Naive thymus-derived CD4-positive, alpha-beta T cell (primary cell): Measurements from ENCODE around the gene KIAA1671. TPM values are rescaled to one million over a fixed set of nuclear protein-coding genes. Genes with fewer than 3 reads are reported as not detected.

Source experiments
- ATAC-seq: fragments of 150-1000 bp; cut with Tn5 transposase; 2 replicates; pipeline ENCODE4 v1.10.0; 2021; ENCODE audit warnings: mild to moderate bottlenecking, moderate library complexity
- CTCF ChIA-PET: fragments of 350-600 bp; sonication (Branson Sonifier 250); formaldehyde crosslinking; loops from one replicate; lab custom pipeline; 2021; ENCODE audit warnings: antibody characterized with exemption; lab: Charles Lee
- POLR2A ChIA-PET: fragments of 350-600 bp; sonication (Branson Sonifier 250); formaldehyde crosslinking; loops from one replicate; lab custom pipeline; 2021; ENCODE audit warnings: antibody characterized with exemption, inconsistent platforms; lab: Charles Lee
- DNase-seq, 9 donors: peaks; one replicate each; pipeline versions ENCODE4 v3.0.0 to v3.0.0-alpha.2; 2020 to 2022; ENCODE audit warnings: mixed read lengths in 1 of 9
- H3K27ac ChIP-seq: one replicate; pipeline ENCODE4 v1.7.0; 2013; ENCODE audit warnings: mild to moderate bottlenecking, low read depth, low read length, moderate library complexity
- H3K27me3 ChIP-seq, 2 donors: one replicate each; pipeline ENCODE4 v1.7.0; 2013; ENCODE audit warnings: low read length in 2 of 2, mild to moderate bottlenecking in 2 of 2, moderate library complexity in 2 of 2; ENCODE audit not compliant: control insufficient read depth in 2 of 2, insufficient read depth in 2 of 2
- H3K36me3 ChIP-seq, 3 experiments: 1 replicate in 2 of 3; 2 replicates in 1 of 3; pipeline ENCODE4 v1.7.0; 2013; ENCODE audit warnings: low read length in 3 of 3, mild to moderate bottlenecking in 3 of 3, moderate library complexity in 1 of 3; ENCODE audit not compliant: insufficient read depth in 3 of 3, control insufficient read depth in 2 of 3
- H3K4me1 ChIP-seq, 2 donors: one replicate each; pipeline ENCODE4 v1.7.0; 2013; ENCODE audit warnings: low read length in 2 of 2, mild to moderate bottlenecking in 2 of 2, moderate library complexity in 1 of 2; ENCODE audit not compliant: control insufficient read depth in 2 of 2, insufficient read depth in 2 of 2
- H3K4me3 ChIP-seq: 2 replicates; pipeline ENCODE4 v1.7.0; 2013; ENCODE audit warnings: mild to moderate bottlenecking, low read length
- H3K9me3 ChIP-seq, 3 experiments: 1 replicate in 2 of 3; 2 replicates in 1 of 3; pipeline ENCODE4 v1.7.0; 2013; ENCODE audit warnings: low read length in 3 of 3; ENCODE audit not compliant: control insufficient read depth in 2 of 3
- H3K27ac Mint-ChIP-seq, 9 donors: one replicate each; pipeline ENCODE4 v1.8.0; 2020 to 2022; ENCODE audit warnings: mixed read lengths in 9 of 9, mild to moderate bottlenecking in 8 of 9, moderate library complexity in 5 of 9, inconsistent platforms in 2 of 9
- H3K27me3 Mint-ChIP-seq, 5 donors: one replicate each; pipeline ENCODE4 v1.8.0; 2021 to 2022; ENCODE audit warnings: mixed read lengths in 5 of 5, mild to moderate bottlenecking in 1 of 5
- H3K36me3 Mint-ChIP-seq, 5 donors: one replicate each; pipeline ENCODE4 v1.8.0; 2020 to 2022; ENCODE audit warnings: mixed read lengths in 5 of 5, mild to moderate bottlenecking in 3 of 5, inconsistent platforms in 1 of 5
- H3K4me1 Mint-ChIP-seq, 7 donors: one replicate each; pipeline ENCODE4 v1.8.0; 2020 to 2022; ENCODE audit warnings: mixed read lengths in 7 of 7, mild to moderate bottlenecking in 3 of 7, inconsistent platforms in 1 of 7
- H3K4me3 Mint-ChIP-seq, 10 donors: one replicate each; pipeline ENCODE4 v1.8.0; 2020 to 2022; ENCODE audit warnings: mild to moderate bottlenecking in 10 of 10, mixed read lengths in 10 of 10, moderate library complexity in 6 of 10, inconsistent platforms in 2 of 10
- H3K9me3 Mint-ChIP-seq, 11 donors: one replicate each; pipeline ENCODE4 v1.8.0; 2020 to 2022; ENCODE audit warnings: mixed read lengths in 11 of 11, mild to moderate bottlenecking in 4 of 11, inconsistent platforms in 1 of 11, moderate library complexity in 1 of 11
- intact Hi-C, 2 donors: fragments of 100-400 bp; cut with micrococcal nuclease; formaldehyde crosslinking; loops; one replicate each; pipeline ENCODE4 v1.15.1; 2023
- polyA plus RNA-seq, 2 donors: library from polyadenylated mRNA; unstranded; fragments of 300-500 nt; fragmentation: Illumina TruSeq; gene quantifications; one replicate each; pipeline ENCODE4 v1.2.3, GENCODE V29; 2021
- total RNA-seq, 6 experiments: library from RNA in 5 of 6; stranded (reverse) in 5 of 6; gene quantifications; 1 replicate in 5 of 6; 2 replicates in 1 of 6; pipeline ENCODE4 v1.2.3 and lab custom pipeline; 2021 to 2026

The KIAA1671 gene
- total and polyA plus RNA-seq, 7 experiments from 2014 or later: 0.47 to 19.0 (median 4.2) TPM

DNA sequence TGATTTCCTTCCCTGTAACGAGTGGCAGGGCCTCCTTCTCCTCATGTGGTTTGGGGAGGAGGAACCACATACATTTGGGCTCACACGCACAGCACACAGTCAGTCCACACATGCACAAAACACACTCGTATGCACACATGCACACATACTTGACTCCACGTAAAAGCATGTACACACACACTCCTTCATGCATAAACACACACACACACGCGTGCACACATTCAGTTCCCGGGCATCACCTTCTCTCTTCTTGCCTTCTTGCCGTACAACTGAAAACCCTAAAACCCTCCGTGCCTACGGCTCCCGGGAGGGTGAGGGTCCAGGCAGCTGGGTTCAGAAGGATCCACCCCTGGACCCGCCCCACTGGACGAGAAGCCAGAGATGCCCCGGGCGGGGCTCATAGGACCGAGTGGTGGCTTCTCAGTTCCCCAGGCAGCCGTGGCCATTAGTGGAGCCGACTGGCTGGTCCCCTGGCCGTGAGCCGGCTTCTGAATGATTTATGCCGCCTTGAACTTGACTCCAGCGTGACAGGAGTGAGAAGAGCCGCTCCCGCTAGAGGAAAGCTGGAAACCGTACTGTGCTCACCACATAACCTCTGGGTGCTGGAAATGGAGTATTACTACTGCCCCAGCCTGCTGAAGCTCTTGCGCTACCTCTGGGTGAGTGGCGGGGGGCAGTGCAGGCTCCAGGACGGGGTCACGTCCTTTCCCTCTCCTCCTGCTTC lies 117.4 kb downstream of the KIAA1671 start:
- H3K27ac ChIP-seq: peak overlapping the region; percentile 76
- Mint-ChIP-seq H3K36me3 (peaks cover 0 to 20% (median 0%) of the 10 kb centered on the region in 5 donors), H3K4me1 (peaks cover 42 to 91% (median 85%) of the 10 kb centered on the region in 7 donors), H3K9me3 (no peaks in the 10 kb centered on the region), H3K4me3 (peak overlapping the region; percentile 81 to 94 (median 87)), H3K27me3 (no peaks in the 10 kb centered on the region), H3K27ac (peak overlapping the region; percentile 86 to 99 (median 98))
- H3K4me3 ChIP-seq: peak overlapping the region; percentile 36
- no peaks in the 10 kb centered on the region for H3K36me3 ChIP-seq
- peaks cover 51 to 64% of the 10 kb centered on the region in 2 donors for H3K4me1 ChIP-seq
- ATAC-seq: no peak
- CTCF ChIA-PET: interaction anchor here (0.8 to 5.9 kb wide), 3 partner anchors 10 to 41 kb away, joined by 4 to 49 read pairs (median 10); no protein-coding TSS in a partner anchor
- intact Hi-C loops: loop anchor here in 1 of 2 donors (1.0 to 10.0 kb wide), 6 partner anchors 8 to 1603 kb away; partner anchors contain the start of genes ASPHD2, GRK3, GUCD1 and SNRPD3
- POLR2A ChIA-PET: interaction anchor here (1.2 to 5.0 kb wide), 4 partner anchors 9 to 42 kb away, joined by 3 to 61 read pairs (median 8); no protein-coding TSS in a partner anchor
- no peaks in the 10 kb centered on the region for H3K9me3 ChIP-seq
- H3K27me3 ChIP-seq: no peaks in the 10 kb centered on the region
- peak in 7 of 9 donors; percentile 26 to 46 (median 37) for DNase-seq

DNA sequence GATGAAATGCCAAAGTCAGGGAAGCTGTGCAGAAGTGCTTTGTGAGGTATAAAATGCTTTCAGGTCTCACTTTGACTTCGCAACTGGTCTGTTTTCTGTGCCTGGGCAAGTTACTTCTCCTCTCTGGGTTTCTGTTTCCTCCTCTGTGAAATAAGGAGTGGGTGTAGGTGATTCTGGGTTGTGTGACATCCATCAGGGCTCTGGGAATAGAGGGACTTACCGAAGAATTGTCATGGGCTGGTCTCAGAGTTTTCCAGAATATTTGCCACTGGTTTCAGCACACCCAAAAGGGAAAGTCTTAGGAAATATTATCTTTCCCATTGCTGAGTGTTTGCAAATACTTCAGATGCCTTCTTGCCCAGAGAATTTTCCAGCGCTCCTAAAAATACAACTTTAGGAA lies 118.4 kb downstream of the KIAA1671 start:
- no peaks in the 10 kb centered on the region for H3K9me3 ChIP-seq
- DNase-seq: no peak
- intact Hi-C loops: loop anchor here (1.0 kb wide), 1 partner anchor 9 kb away; no protein-coding TSS in a partner anchor
- CTCF ChIA-PET: interaction anchor here (5.9 kb wide), 1 partner anchor 9 kb away, joined by 49 read pairs; no protein-coding TSS in a partner anchor
- H3K36me3 ChIP-seq: no peaks in the 10 kb centered on the region
- no peaks in the 10 kb centered on the region for H3K27me3 ChIP-seq
- Mint-ChIP-seq H3K27me3 (no peaks in the 10 kb centered on the region), H3K9me3 (no peaks in the 10 kb centered on the region), H3K36me3 (peaks cover 0 to 20% (median 0%) of the 10 kb centered on the region in 5 donors), H3K27ac (peak overlapping the region; percentile 86 to 99 (median 98)), H3K4me1 (peaks cover 42 to 92% (median 84%) of the 10 kb centered on the region in 7 donors), H3K4me3 (peak overlapping the region; percentile 81 to 94 (median 87))
- peaks cover 51 to 71% of the 10 kb centered on the region in 2 donors for H3K4me1 ChIP-seq
- ATAC-seq: no peak
- peak overlapping the region; percentile 76 for H3K27ac ChIP-seq
- POLR2A ChIA-PET: interaction anchor here (1.2 to 5.0 kb wide), 2 partner anchors 8 to 40 kb away, joined by 3 to 61 read pairs; no protein-coding TSS in a partner anchor
- peak overlapping the region; percentile 36 for H3K4me3 ChIP-seq

DNA sequence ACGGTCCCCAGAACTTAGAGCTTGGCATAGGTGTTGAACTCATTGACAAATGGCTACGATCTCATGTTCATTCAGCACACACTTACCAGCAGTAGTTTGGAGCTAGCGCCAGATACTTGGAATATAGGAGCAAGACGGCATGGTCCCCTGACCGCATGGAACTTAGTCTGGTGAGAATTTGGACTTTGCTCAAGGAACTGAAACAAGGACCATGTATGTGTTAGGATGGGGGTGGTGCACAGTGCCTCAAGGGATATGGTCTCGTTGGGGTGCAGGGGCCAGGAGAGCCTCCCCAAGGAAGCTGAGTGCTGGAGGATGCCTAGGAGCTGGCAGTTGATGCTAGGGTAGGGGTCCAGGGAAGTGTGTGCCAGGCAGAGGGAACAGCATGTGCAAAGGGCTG lies 119.2 kb downstream of the KIAA1671 start:
- no peak for ATAC-seq
- H3K27ac ChIP-seq: no peak overlapping the region
- Mint-ChIP-seq H3K9me3 (no peaks in the 10 kb centered on the region), H3K27me3 (no peaks in the 10 kb centered on the region), H3K27ac (peak overlapping the region in 8 of 9 donors; percentile 43 to 99 (median 90)), H3K4me3 (peak overlapping the region in 5 of 10 donors; percentile 8 to 89 (median 38)), H3K36me3 (peaks cover 0 to 20% (median 0%) of the 10 kb centered on the region in 5 donors), H3K4me1 (peaks cover 49 to 92% (median 86%) of the 10 kb centered on the region in 7 donors)
- ChIA-PET POLR2A (interaction anchor here (1.2 to 5.0 kb wide), 3 partner anchors 7 to 15 kb away, joined by 4 to 61 read pairs (median 16); no protein-coding TSS in a partner anchor), CTCF (interaction anchor here (0.5 to 5.9 kb wide), 4 partner anchors 8 to 14 kb away, joined by 3 to 49 read pairs (median 4); no protein-coding TSS in a partner anchor)
- H3K4me3 ChIP-seq: no peak overlapping the region
- no peak for DNase-seq
- H3K9me3 ChIP-seq: no peaks in the 10 kb centered on the region
- intact Hi-C loops: loop anchor here in 1 of 2 donors (1.0 kb wide), 1 partner anchor 9 kb away; no protein-coding TSS in a partner anchor
- H3K4me1 ChIP-seq: peaks cover 53 to 71% of the 10 kb centered on the region in 2 donors
- no peaks in the 10 kb centered on the region for H3K27me3 ChIP-seq
- no peaks in the 10 kb centered on the region for H3K36me3 ChIP-seq

DNA sequence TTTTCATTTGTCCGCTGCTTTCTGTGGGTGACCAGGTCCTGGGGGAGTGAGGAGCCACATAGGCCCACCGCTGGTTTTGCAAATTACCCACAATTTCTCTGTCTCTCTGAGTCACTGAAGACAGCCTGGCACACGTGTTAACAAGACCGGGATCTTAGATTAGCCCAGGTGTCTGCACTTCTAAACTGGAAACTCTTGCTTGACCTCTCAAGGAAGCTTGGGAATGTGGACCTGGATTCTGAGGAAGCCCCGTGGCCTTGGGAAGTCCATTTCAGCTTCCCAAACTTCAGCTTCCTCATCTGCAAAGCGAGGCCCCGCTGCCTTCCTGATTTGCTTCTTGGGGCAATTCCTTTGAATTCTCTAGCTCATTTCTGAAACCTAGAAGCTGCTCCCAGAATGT lies 119.9 kb downstream of the KIAA1671 start:
- H3K27me3 Mint-ChIP-seq: no peaks in the 10 kb centered on the region
- H3K36me3 Mint-ChIP-seq: peaks cover 0 to 19% (median 0%) of the 10 kb centered on the region in 5 donors
- H3K4me1 Mint-ChIP-seq: peaks cover 53 to 92% (median 86%) of the 10 kb centered on the region in 7 donors
- intact Hi-C loops: no loop called here
- ChIA-PET CTCF (interaction anchor here (0.9 to 5.9 kb wide), 4 partner anchors 8 to 17 kb away, joined by 3 to 49 read pairs (median 3); no protein-coding TSS in a partner anchor), POLR2A (interaction anchor here (1.0 to 2.1 kb wide), 3 partner anchors 10 to 14 kb away, joined by 3 to 16 read pairs (median 4); no protein-coding TSS in a partner anchor)
- no peak overlapping the region for H3K4me3 ChIP-seq
- peak overlapping the region in 8 of 9 donors; percentile 59 to 99 (median 85) for H3K27ac Mint-ChIP-seq
- no peaks in the 10 kb centered on the region for H3K27me3 ChIP-seq
- ATAC-seq (no peak), DNase-seq (no peak)
- no peak overlapping the region for H3K27ac ChIP-seq
- no peaks in the 10 kb centered on the region for H3K9me3 Mint-ChIP-seq
- peaks cover 53 to 71% of the 10 kb centered on the region in 2 donors for H3K4me1 ChIP-seq
- no peaks in the 10 kb centered on the region for H3K9me3 ChIP-seq
- no peaks in the 10 kb centered on the region for H3K36me3 ChIP-seq
- peak overlapping the region in 2 of 10 donors; percentile 37 to 89 for H3K4me3 Mint-ChIP-seq

DNA sequence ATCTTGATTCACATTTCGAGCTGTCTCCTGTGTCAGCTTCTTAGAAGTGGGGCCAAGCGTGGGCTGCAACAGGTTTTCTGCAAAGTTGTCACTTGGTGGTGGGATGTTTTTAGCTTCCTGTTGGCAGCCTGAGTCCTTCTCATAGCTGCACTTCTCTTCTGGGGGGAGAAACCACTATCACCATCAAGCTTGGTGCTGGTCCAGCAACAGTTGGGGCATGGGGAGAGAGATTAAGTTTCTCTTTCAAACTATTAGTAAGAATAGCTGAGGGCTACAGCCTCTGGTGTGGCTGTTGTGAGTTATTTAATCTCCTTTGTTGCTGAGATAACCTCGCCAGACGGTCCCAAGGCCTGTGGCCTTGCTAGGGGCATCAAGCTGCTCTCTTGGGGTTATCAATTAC lies 123.8 kb downstream of the KIAA1671 start:
- Mint-ChIP-seq H3K36me3 (peaks cover 0 to 18% (median 0%) of the 10 kb centered on the region in 5 donors), H3K4me3 (peak overlapping the region; percentile 1 to 79 (median 50)), H3K4me1 (peaks cover 36 to 72% (median 64%) of the 10 kb centered on the region in 7 donors), H3K9me3 (no peaks in the 10 kb centered on the region), H3K27ac (peak overlapping the region; percentile 3 to 85 (median 48)), H3K27me3 (no peaks in the 10 kb centered on the region)
- no peaks in the 10 kb centered on the region for H3K27me3 ChIP-seq
- DNase-seq (peak in 1 of 9 donors; percentile 63), ATAC-seq (peak; percentile 62)
- ChIA-PET CTCF (interaction anchor here (0.6 to 4.0 kb wide), 2 partner anchors 15 to 29 kb away, joined by 3 to 21 read pairs; no protein-coding TSS in a partner anchor), POLR2A (interaction anchor here (1.2 to 7.7 kb wide), 3 partner anchors 7 to 14 kb away, joined by 4 to 61 read pairs (median 9); no protein-coding TSS in a partner anchor)
- no peaks in the 10 kb centered on the region for H3K36me3 ChIP-seq
- H3K4me1 ChIP-seq: peaks cover 24 to 47% of the 10 kb centered on the region in 2 donors
- no peaks in the 10 kb centered on the region for H3K9me3 ChIP-seq
- no peak overlapping the region for H3K27ac ChIP-seq
- intact Hi-C loops: loop anchor here in 1 of 2 donors (1.0 to 2.0 kb wide), 2 partner anchors 8 to 14 kb away; no protein-coding TSS in a partner anchor
- H3K4me3 ChIP-seq: no peak overlapping the region

DNA sequence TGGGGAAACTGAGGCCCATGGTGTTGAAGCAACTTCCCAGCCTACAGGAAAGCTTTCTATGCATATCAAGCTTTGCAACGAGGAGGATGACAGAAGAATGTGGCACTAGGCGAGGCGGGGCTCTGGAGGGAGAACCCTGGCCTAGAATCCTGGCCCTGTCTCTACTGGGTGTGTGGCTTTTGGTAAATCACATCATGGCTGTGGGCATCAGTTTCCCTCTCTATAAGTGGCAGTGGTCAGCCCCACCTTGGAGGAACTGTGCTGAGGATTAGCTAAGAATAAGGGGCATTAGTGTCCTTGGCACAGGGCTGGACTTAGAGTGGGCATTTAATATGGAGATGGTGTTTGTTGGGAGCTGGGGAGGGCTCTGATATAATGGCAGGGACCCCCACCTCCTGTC lies 124.5 kb downstream of the KIAA1671 start:
- Histone ChIP-seq H3K4me3 (no peak overlapping the region), H3K4me1 (peaks cover 27 to 46% of the 10 kb centered on the region in 2 donors), H3K9me3 (no peaks in the 10 kb centered on the region), H3K27me3 (no peaks in the 10 kb centered on the region), H3K27ac (no peak overlapping the region), H3K36me3 (no peaks in the 10 kb centered on the region)
- DNase-seq: no peak
- H3K36me3 Mint-ChIP-seq: peaks cover 0 to 16% (median 0%) of the 10 kb centered on the region in 5 donors
- peak overlapping the region in 4 of 10 donors; percentile 8 to 66 (median 33) for H3K4me3 Mint-ChIP-seq
- CTCF ChIA-PET: interaction anchor here (0.6 to 5.8 kb wide), 7 partner anchors 7 to 95 kb away, joined by 3 to 49 read pairs (median 4); no protein-coding TSS in a partner anchor
- intact Hi-C loops: loop anchor here in 1 of 2 donors (2.0 kb wide), 1 partner anchor 14 kb away; no protein-coding TSS in a partner anchor
- H3K4me1 Mint-ChIP-seq: peaks cover 38 to 71% (median 57%) of the 10 kb centered on the region in 7 donors
- ATAC-seq: no peak
- H3K9me3 Mint-ChIP-seq: no peaks in the 10 kb centered on the region
- peak overlapping the region; percentile 3 to 79 (median 43) for H3K27ac Mint-ChIP-seq
- no peaks in the 10 kb centered on the region for H3K27me3 Mint-ChIP-seq
- POLR2A ChIA-PET: interaction anchor here (1.2 to 7.7 kb wide), 3 partner anchors 8 to 15 kb away, joined by 4 to 61 read pairs (median 9); no protein-coding TSS in a partner anchor
